HG03571 (cell line): Measurements from ENCODE around the gene CREB3.

Experiments used
- ATAC-seq: cut with Tn5 transposase; IDR thresholded peaks from one replicate; pipeline ENCODE4 v1.9.1; 2021; ENCODE audit not compliant: unreplicated experiment

Gene CREB3

DNA sequence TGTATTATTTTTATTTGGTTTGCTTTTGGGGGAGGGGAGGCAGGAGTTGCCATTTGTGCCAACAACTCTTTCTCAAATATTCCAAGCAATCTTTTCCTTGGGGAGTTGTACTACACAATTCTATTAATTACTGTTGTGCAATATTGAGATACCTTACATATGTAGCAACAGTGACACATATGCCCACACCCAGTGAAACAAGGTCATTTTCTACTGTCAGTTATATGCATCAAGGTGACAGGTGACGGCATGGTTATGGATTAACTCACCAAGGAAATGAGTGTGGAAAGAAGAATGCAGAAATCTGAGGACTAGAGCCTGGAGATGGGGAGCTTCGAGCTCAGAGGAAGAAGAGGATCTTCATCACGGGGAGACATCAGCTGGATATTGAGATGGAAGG, 39.5 kb downstream of the CREB3 start:
- no peak for ATAC-seq

DNA sequence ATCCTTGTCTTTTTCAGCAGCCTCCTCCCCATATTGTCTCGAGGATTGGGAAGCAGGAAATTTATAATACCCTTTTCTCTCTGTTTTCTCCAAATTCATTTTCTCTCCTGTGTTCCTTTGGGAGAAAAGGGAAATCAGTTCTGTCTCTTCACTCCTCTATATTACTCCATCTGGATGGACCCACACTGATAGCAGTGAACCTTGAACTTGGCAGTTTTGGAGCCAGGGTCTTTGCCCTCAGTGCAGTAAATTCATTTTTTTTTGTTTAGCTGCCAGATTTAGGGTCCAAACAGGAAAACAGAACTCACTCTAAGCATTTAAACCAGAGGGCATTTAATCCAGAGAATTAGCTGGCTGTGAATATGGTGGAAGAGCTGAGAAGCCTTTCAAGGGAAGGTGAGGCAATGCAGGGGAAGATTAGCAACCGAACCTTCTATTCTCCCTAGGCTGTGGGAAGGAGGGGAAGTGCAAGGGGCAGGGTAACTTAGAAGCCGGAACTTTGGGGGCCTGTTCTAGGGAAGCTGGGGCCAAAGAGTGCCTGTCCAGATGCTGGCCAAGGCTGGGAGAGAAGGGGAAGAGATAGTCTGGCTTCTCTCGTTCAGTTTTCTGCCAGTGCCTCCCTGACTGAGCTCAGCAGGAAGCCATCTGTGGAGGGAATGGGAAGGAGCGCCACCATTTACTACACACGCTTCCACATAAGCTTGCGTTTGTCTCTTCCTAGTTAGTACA, 42.6 kb downstream of the CREB3 start:
- no peak for ATAC-seq

DNA sequence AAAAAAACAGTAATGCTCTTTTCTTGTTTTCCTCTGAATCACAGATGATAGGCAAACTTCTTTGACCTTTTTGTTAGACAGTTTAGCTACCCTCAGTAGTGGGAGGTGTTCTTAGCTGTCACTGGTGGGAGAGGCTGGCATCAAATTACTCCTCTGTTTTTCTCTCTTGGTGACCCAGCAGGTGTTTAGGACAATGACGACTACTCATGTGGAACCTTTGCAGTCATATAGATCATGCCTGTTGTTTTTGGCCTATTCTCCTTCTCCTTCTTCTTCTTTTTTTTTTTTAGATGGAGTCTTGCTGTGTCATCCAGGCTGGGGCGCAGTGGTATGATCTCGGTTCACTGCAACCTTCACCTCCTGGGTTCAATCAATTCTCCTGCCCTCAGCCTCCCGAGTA, 43.6 kb downstream of the CREB3 start:
- no peak for ATAC-seq

DNA sequence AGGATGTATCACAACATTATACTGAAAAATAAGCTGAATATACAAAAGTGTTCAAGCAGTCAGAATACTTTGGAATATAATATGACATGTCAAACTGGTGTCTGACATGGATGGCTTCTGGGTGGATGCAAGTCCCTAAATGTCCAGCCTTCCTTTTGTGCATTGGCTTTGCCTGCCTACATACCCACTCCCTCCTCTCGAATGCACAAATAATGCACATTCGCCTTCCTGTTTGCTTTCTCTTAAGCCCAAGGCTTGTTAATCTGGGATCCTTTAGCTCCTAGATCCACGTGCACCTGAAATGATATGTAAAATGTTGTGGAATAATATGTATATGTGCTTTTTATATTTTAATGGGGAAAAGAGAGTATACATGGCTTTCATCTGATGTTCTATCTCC, 46.0 kb downstream of the CREB3 start:
- ATAC-seq: no peak

DNA sequence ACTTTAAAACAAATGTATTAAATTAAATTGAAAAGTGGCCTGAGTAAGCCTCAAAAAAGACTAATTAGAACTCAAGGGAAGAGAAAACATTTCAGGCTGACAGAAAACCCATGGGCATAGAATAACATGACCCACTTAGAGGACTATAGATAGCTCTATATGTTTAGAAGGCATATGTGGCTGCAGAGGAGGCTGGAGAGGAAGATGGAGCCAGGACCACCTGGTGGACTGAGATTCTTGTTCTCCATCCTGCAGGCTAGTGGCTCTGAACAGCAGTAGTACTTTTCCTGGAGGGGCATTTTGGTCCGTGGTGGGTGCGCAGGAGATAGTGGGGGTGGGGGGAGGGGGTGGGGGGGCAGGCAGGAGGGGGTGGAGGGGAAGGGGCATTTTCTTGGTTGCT, 48.6 kb downstream of the CREB3 start:
- no peak for ATAC-seq

DNA sequence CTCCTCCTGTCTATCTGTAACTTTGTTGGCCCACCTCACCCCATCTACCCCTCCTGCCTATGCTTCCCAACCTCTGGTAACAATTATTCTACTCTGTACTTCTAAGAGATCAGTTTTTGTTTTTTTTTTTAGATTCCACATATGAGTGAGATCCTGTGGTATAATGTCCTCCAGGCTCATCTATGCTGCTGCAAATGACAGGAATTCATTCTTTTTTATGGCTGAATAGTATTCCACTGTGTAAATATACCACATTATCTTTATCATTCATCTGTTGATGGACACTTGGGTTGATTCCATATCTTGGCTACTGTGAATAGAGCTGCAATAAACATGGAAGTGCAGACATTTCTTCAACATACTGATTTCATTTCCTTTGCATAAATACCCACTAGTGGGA, 51.0 kb downstream of the CREB3 start:
- ATAC-seq: no peak
